ENCODE measurements around the gene CMIP.

Gene CMIP

DNA sequence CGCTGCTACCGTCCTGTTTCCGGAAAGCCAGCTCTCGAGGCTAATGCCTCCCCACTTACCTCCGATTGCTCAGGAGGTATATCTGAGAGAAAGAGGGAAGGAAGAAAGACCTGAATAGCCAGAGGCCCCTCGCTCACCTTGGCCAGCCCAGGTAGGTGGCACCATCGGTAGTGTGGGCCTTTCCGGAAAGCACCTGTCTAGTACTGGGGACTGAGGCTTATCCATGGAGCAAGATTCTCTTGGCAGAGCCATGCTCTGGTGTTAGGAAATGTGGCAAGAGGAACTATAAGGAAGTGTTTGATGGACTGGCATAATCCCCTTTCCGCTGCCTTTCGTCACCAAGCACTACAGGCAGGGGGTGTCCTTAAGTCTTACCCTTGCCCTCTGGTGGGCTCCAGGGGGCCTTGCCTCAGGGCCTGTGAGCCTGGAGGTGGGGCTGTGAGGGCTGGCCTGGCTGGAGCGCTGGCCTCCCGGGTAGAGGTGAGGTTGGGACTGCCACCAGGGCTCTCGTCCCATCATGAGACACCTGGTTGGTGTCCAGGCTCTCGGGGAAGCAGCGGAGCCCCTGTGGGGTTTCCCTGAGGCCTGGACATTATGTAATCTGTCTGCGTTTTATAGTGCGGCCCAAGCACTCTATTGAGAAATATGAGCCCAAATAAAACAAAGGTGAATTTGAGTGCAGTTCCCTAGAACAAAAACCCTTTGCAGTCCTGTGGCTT, 2.9 kb downstream of the CMIP start:
- WGBS, 2 experiments, result 69 to 71% methylated on average over 17 of the region's 17 CpGs
- Histone ChIP-seq H3K36me3 (ENCODE audit: control insufficient read depth, insufficient read depth, low read length) (no peaks in the 10 kb centered on the region), H3K27ac (ENCODE audit: insufficient read depth, low read depth, low read length, poor library complexity, severe bottlenecking) (peak overlapping the region; percentile 74), H3K4me1 (ENCODE audit: control insufficient read depth, insufficient read depth, low read length) (peaks cover 36% of the 10 kb centered on the region), H3K9me3 (ENCODE audit: control insufficient read depth, low read length) (no peaks in the 10 kb centered on the region), H3K4me3 (ENCODE audit: insufficient read depth, low read depth, low read length) (peak overlapping the region; percentile 80), H3K27me3 (ENCODE audit: control insufficient read depth, insufficient read depth, low read length, poor library complexity, severe bottlenecking) (peaks cover 13% of the 10 kb centered on the region)

DNA sequence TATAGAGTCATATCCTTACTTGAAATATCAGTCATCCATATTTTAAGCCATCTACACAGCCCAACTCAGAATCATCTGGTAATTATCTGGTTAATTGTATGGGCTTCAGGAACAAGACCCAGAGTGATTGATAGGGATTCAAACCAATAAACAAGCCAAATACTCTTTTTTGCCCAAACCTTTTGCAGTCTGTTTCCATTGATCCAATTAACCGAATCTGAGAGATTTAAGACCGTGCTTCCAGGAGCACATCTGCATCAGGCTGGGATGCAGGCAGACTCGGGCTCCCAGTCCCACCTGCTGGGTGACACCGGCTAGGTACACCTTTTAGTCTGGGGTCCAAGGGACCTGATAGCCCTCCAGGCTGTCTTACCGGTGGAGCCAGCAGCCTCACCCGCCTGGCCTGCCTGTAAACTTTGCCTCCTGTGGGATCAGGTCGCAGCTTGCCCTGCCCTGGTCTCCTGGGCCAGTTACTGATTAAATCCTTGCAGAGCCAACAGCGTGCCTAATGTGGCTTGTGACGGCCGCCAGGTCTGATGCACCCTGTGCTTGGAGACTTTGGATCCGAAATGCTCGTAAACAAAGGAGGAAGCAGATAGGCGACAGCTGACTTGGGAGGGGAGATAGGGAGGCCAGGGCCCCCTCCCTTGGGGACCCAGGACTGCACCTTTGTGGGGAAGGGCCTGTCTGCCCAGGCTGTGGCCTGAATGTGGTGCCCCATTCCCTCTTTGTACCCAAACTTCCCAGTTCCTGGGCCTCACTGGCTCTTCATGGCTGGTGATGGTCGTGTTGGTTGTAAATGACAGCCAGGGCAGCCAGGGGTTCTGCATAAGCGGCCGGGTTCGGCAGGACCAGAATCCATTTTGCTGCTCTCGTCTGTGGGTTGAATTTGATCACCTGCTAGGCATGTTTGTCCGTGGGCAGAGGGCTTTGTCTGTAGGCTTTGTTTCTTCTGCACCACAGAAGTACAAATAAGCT, 3.8 kb downstream of the CMIP start:
- Histone ChIP-seq H3K4me3 (ENCODE audit: insufficient read depth, low read depth, low read length) (peak overlapping the region; percentile 80), H3K36me3 (ENCODE audit: control insufficient read depth, insufficient read depth, low read length) (no peaks in the 10 kb centered on the region), H3K27me3 (ENCODE audit: control insufficient read depth, insufficient read depth, low read length, poor library complexity, severe bottlenecking) (peaks cover 5% of the 10 kb centered on the region), H3K27ac (ENCODE audit: insufficient read depth, low read depth, low read length, poor library complexity, severe bottlenecking) (peak overlapping the region; percentile 74), H3K4me1 (ENCODE audit: control insufficient read depth, insufficient read depth, low read length) (peaks cover 36% of the 10 kb centered on the region), H3K9me3 (ENCODE audit: control insufficient read depth, low read length) (no peaks in the 10 kb centered on the region)
- 54 to 58% methylated on average over 19 of the region's 19 CpGs for WGBS, 2 experiments

DNA sequence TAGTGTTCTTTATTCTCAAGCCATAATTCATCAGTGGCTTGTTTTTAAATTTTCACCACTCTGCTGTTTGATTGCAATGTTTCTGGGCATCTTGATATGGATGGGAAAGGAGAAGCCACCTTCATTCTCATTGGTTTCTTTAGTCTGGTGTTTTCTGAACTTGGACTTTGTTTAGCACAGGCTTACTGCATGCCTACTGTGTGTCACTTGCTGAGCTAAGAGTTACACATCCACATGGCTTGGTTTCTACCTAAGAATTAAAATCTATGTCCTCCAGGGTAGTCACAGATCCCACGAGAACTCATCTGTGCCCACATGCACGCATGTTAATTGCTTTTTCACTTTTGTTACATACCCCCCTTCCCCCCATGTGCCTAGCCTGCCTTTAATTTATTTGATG, 4.6 kb downstream of the CMIP start:
- peak overlapping the region; percentile 74 for H3K27ac ChIP-seq (ENCODE audit: insufficient read depth, low read depth, low read length, poor library complexity, severe bottlenecking)
- no peaks in the 10 kb centered on the region for H3K9me3 ChIP-seq (ENCODE audit: control insufficient read depth, low read length)
- no peak overlapping the region for H3K4me3 ChIP-seq (ENCODE audit: insufficient read depth, low read depth, low read length)
- H3K4me1 ChIP-seq (ENCODE audit: control insufficient read depth, insufficient read depth, low read length), result peaks cover 36% of the 10 kb centered on the region
- H3K36me3 ChIP-seq (ENCODE audit: control insufficient read depth, insufficient read depth, low read length), result no peaks in the 10 kb centered on the region
- WGBS, 2 experiments, result 93% methylated on average over 2 of the region's 2 CpGs
- no peaks in the 10 kb centered on the region for H3K27me3 ChIP-seq (ENCODE audit: control insufficient read depth, insufficient read depth, low read length, poor library complexity, severe bottlenecking)

DNA sequence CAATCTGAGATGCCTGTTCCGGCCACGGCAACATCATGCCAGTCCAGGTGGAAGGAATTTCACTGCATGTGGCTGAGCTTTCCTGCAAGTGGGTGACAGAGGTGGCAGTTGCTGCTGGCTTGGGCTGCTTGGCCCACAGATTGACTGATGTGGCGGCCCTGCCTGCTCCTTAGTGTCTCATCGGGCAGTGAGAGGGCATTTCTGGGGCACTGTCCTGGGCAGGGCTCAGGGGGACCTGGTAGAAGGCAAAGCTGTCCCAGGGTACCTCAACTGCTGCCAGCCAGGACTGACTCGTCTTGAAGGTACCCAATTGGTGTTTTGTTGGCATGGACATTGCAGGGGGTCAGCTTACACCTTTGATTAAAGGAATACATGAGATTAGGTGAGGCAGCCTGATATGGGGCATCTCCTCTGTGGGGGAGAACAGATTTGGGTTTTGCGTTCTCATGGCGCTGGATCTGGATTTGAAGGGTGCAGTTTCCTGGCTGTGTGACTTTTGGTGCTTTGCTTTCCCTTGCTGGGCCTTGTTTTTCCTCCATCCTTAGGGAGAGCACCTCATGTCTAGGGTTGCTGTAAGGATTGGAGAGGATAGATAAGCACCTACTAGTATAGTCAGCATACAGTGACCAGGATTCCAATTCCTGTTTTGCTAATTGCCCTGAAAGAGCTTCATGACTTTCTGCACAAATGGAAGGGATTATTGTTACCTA, 5.4 kb downstream of the CMIP start:
- Histone ChIP-seq H3K4me3 (ENCODE audit: insufficient read depth, low read depth, low read length) (no peak overlapping the region), H3K4me1 (ENCODE audit: control insufficient read depth, insufficient read depth, low read length) (peaks cover 36% of the 10 kb centered on the region), H3K27me3 (ENCODE audit: control insufficient read depth, insufficient read depth, low read length, poor library complexity, severe bottlenecking) (no peaks in the 10 kb centered on the region), H3K36me3 (ENCODE audit: control insufficient read depth, insufficient read depth, low read length) (no peaks in the 10 kb centered on the region), H3K9me3 (ENCODE audit: control insufficient read depth, low read length) (no peaks in the 10 kb centered on the region), H3K27ac (ENCODE audit: insufficient read depth, low read depth, low read length, poor library complexity, severe bottlenecking) (no peak overlapping the region)
- WGBS, 2 experiments, result 95 to 97% methylated on average over 7 of the region's 7 CpGs

DNA sequence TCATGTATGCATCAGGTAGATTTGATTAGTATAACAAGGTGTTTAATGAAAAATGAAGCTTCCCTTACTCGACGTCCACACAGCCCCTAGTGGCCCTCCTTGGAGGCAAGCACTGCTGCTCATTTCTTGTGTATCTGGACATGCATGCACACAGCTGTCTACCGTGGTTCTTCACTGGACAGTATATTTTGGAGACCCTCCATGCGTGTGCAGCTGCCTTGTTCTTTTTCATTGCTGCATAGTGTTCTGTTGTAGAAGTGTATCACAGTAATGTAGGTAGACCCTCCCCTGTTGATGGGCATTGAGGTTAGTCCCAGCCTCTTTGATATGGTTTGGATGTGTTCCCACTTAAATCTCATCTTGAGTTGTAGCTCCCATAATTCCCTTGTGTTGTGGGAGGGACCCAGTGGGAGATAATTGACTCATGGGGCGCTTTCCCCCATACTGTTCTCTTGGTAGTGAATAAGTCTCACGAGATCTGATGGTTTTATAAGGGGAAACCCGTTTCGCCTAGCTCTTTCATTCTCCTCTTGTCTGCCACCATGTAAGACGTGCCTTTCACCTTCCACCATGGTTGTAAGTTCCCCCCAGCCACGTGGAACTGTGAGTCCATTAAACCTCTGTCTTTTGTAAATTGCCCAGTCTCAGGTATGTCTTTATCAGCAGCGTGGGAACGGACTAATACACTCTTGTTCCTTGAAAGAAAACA, 6.3 kb downstream of the CMIP start:
- Histone ChIP-seq H3K4me3 (ENCODE audit: insufficient read depth, low read depth, low read length) (no peak overlapping the region), H3K36me3 (ENCODE audit: control insufficient read depth, insufficient read depth, low read length) (no peaks in the 10 kb centered on the region), H3K4me1 (ENCODE audit: control insufficient read depth, insufficient read depth, low read length) (peaks cover 36% of the 10 kb centered on the region), H3K27me3 (ENCODE audit: control insufficient read depth, insufficient read depth, low read length, poor library complexity, severe bottlenecking) (no peaks in the 10 kb centered on the region), H3K9me3 (ENCODE audit: control insufficient read depth, low read length) (no peaks in the 10 kb centered on the region), H3K27ac (ENCODE audit: insufficient read depth, low read depth, low read length, poor library complexity, severe bottlenecking) (no peak overlapping the region)
- WGBS, 2 experiments, result 90 to 91% methylated on average over 12 of the region's 12 CpGs

DNA sequence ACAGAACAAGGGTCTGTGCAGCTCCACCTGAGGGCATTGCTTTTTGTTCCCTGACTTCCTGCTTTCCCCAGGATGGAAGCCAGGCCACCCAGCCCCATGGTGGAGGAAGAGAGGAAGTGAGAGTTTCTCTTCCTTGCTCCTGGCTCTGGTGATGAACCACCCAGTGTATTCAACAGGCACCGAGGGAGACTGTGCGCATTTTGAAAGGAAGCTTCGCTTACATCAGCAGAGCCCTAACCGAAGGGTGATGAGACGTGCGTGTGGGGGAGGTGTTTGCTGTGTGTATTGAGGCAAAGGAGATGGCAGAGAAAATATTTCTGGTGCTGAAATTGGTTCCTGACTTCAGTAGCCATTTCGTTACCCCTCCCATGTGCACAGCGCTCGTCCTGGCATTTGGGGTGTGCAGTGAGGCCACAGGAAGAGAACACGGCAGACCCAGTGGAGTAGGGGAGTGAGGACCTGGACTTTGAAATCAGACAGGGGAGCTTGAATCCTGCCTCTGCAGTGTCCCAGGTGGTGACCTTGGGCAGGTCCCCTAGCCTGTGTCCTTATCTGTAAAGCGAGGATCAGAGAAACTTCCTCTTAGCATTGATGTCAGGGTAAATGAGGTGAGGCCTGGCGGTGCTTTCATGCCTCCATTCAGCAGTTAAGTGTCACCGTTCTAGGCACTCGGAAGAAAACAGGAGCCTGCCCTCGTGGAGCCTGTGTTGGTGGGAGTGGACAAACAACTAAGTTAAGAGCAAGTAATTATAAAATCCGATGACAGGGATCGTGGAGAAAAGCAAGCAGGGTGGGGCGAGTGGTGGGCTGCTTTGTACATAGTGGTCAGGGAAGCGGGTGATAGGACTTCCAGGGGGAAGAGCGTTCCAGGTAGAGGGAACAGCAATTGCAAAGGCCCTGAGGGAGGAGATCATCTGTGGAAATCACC, 7.4 kb downstream of the CMIP start:
- H3K36me3 ChIP-seq (ENCODE audit: control insufficient read depth, insufficient read depth, low read length), result no peaks in the 10 kb centered on the region
- H3K27me3 ChIP-seq (ENCODE audit: control insufficient read depth, insufficient read depth, low read length, poor library complexity, severe bottlenecking), result no peaks in the 10 kb centered on the region
- H3K4me1 ChIP-seq (ENCODE audit: control insufficient read depth, insufficient read depth, low read length), result peaks cover 35% of the 10 kb centered on the region
- H3K4me3 ChIP-seq (ENCODE audit: insufficient read depth, low read depth, low read length), result no peak overlapping the region
- no peak overlapping the region for H3K27ac ChIP-seq (ENCODE audit: insufficient read depth, low read depth, low read length, poor library complexity, severe bottlenecking)
- 85 to 87% methylated on average over 20 of the region's 20 CpGs for WGBS, 2 experiments
- no peaks in the 10 kb centered on the region for H3K9me3 ChIP-seq (ENCODE audit: control insufficient read depth, low read length)

DNA sequence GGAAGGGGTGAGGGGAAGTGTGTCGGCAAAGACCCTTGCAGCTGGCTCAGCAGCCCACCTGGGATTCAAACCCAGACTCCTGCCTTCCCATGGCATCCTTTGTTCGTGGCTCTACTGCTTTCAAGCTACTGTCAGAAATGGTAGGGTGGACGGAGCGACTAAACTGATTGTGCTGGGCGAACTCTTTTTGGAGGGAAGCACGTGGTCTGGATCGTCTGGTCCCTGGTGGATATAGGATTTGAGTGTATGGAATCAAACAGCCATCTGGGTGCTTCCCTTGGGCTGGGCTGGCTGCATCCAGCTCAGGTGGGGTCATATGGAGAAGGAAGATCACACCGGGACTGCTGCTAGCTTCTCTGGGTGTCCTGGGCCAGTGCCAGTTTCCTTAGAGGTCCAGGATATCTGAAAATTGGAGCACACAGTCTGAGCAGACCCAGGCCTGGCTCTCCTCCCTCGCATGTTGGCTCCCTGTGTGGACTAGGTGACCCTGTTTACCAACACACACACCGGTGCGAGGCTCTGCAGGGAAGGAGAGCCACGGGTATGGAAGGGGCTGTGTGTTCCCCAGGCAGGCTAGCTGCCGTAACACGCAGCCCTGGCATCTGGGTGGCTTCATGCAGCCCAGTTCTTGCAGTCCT, 8.6 kb downstream of the CMIP start:
- H3K36me3 ChIP-seq (ENCODE audit: control insufficient read depth, insufficient read depth, low read length), result no peaks in the 10 kb centered on the region
- H3K9me3 ChIP-seq (ENCODE audit: control insufficient read depth, low read length), result no peaks in the 10 kb centered on the region
- no peaks in the 10 kb centered on the region for H3K27me3 ChIP-seq (ENCODE audit: control insufficient read depth, insufficient read depth, low read length, poor library complexity, severe bottlenecking)
- no peak overlapping the region for H3K27ac ChIP-seq (ENCODE audit: insufficient read depth, low read depth, low read length, poor library complexity, severe bottlenecking)
- WGBS, 2 experiments, result 91 to 92% methylated on average over 14 of the region's 14 CpGs
- H3K4me1 ChIP-seq (ENCODE audit: control insufficient read depth, insufficient read depth, low read length), result peaks cover 24% of the 10 kb centered on the region
- H3K4me3 ChIP-seq (ENCODE audit: insufficient read depth, low read depth, low read length), result no peak overlapping the region

DNA sequence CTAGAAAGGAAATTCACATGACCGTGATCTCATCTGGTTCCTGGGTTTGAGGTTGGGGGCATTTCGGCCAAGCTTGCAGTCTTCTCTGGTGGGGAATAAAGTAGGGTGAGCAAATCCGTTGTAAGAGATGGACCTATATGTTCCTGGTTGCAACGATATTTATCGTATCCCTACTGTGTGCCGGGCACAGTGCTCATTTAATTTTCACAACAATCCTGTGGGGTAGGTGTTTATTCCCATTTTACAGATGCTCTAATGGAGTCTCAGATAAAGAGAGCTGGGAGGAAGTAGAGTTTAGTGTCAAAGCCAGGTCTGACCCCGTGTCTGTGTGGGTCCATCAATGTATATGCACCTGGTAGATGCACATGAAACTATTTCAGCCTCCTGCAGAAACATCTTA, 9.4 kb downstream of the CMIP start:
- Histone ChIP-seq H3K36me3 (ENCODE audit: control insufficient read depth, insufficient read depth, low read length) (no peaks in the 10 kb centered on the region), H3K27ac (ENCODE audit: insufficient read depth, low read depth, low read length, poor library complexity, severe bottlenecking) (no peak overlapping the region), H3K9me3 (ENCODE audit: control insufficient read depth, low read length) (no peaks in the 10 kb centered on the region), H3K4me3 (ENCODE audit: insufficient read depth, low read depth, low read length) (no peak overlapping the region), H3K4me1 (ENCODE audit: control insufficient read depth, insufficient read depth, low read length) (peaks cover 15% of the 10 kb centered on the region), H3K27me3 (ENCODE audit: control insufficient read depth, insufficient read depth, low read length, poor library complexity, severe bottlenecking) (no peaks in the 10 kb centered on the region)
- WGBS, 2 experiments, result 93 to 97% methylated on average over 7 of the region's 7 CpGs

DNA sequence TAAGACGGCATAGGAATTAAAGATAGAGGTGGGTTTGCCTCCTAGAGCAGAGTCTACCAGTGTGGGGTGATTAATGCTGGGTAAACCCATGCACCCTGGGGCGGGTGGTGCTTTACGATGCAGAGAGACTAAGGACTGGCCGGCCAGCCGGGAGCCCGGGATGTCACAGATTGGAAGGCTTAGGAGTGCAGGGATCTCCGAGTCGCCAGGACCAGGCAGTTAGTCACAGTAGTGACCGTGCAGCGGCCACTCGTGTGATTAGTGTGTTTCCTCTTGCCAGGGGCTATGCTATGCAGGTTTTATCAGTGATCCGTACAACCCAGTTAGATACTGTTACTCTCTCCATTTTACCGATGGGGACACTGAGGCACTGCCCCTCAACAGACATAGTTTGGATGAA, 10.4 kb downstream of the CMIP start:
- Histone ChIP-seq H3K9me3 (ENCODE audit: control insufficient read depth, low read length) (no peaks in the 10 kb centered on the region), H3K27ac (ENCODE audit: insufficient read depth, low read depth, low read length, poor library complexity, severe bottlenecking) (no peak overlapping the region)

More for the DNA sequence above, 10.4 kb downstream of the CMIP start:
- H3K4me3 ChIP-seq (ENCODE audit: insufficient read depth, low read depth, low read length), result no peak overlapping the region
- H3K4me1 ChIP-seq (ENCODE audit: control insufficient read depth, insufficient read depth, low read length), result peaks cover 10% of the 10 kb centered on the region
- H3K27me3 ChIP-seq (ENCODE audit: control insufficient read depth, insufficient read depth, low read length, poor library complexity, severe bottlenecking), result no peaks in the 10 kb centered on the region
- 90 to 91% methylated on average over 13 of the region's 13 CpGs for WGBS, 2 experiments
- H3K36me3 ChIP-seq (ENCODE audit: control insufficient read depth, insufficient read depth, low read length), result no peaks in the 10 kb centered on the region
